Fibroblast of peridontal ligament (primary cell): ENCODE data around the gene SLC2A13.
"Not testable (repeated sequence)": the region's sequence is repeated elsewhere in the genome, so short reads cannot be mapped to it uniquely, and the experiment has no call there.

Experiments used
- DNase-seq: peaks from one replicate; pipeline ENCODE4 v3.0.0-alpha.2; 2010; ENCODE audit errors: extremely low read depth

Gene SLC2A13

DNA sequence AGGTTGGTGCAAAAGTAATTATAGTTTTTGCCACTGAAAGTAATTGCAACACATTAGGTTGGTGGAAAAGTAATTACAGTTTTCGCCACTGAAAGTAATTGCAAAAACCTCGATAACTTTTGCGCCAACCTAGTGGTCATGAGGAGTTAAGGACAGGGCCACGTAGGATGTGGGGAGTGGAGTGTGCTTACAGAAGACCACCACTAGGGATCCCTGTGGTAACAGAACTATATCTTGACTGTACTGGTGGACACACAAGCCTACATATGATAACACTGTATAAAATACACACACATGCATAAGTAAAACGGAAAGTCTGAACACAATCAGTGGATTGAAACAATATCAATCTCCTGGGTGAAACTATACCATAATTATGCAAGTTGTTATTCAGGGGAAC is 298.8 kb downstream of the SLC2A13 start:
- DNase-seq, result peak; percentile 5

DNA sequence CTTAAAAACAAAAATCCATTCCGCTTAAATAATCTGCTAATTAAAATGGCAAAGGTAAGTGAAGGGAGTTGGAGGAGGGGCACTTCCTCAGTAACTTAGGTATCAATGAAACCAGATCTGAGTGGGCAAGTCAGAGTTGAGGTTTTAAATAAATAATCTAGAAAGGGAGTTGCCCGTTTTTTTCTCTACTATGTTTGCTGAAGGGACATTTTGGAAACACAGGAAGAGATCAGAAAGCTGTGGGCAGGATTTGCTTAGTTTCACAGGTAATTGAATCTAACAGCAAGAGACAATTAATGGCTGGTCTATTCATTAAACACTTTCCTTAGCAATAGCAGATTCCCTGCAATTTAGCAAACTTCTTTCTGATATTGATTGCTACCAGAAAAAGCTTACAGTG is 300.2 kb downstream of the SLC2A13 start:
- no peak for DNase-seq

DNA sequence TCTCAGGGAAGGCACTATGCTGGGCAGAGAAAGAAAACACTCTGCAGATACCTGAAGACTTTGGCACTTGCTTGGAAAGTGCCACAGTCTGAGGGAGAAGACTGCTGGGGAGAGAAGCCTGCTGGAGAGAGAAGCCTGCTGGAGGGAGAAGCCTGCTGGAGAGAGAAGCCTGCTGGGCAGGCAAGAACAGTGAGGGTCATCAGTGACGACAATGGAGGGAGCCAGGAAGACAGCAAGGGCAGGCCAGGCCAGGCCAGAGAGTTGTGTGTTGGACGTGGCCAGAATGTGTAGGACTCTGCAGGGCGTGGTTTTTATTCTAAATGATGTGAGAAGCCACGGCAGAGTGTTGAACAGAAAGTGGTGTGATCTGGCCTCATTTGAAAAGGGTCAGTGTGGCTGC is 301.0 kb downstream of the SLC2A13 start:
- no peak for DNase-seq

GRCh38 chr12:39804479-39804878 is 301.4 kb downstream of the SLC2A13 start:
- DNase-seq, result no peak

DNA sequence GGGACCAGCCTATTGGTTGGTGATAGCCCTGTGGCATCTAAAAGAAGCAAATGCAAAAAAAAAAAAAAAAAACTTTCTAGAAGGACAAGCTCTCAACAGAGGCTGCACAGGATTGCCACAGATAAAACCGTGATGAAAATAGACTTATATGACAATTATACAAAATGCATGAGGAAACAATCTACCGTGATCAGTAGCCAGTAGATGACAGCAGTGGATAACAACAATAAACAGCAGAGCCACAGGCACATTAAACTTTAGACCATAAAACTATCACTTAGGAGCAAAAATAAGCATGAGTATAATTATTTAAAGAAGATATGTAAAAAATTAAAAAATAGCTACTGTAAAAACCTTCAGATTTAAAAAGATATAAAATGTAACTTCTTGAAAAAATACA is 302.7 kb downstream of the SLC2A13 start:
- DNase-seq, result no peak

DNA sequence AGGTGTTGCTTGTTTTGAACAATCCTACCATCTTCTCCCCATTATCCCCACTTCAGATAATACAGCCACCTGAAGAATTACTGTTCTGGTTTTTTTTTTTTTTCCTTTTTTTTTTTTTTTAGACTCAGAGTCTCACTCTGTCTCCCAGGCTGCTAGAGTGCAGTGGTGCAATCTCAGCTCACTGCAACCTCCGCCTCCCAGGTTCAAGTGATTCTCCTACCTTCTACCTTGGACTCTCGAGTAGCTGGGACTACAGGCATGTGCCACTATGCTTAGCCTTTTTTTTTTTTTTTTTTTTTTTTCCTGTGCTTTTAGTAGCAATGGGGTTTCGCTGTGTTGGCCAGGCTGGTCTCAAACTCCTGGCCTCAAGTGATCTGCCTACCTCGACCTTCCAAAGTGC is 306.9 kb downstream of the SLC2A13 start:
- DNase-seq, result no peak

DNA sequence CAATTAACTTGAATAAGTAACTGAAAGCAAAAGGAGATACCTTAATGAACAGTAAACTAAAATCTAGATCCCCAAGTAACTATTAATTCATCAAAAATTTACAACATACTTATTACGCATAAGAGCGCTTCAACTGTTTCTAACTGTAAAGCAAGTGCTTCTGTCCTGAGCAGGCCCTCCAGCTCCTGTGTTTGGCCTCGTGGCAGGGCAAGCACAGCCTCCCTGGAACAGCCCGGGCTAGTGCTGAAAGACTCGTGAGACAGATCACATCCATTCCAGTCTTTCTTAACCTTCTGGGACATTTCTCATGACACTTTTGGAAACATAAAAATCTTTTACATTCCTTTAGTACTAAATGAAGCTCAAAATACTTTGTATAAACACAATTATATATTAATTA is 307.5 kb downstream of the SLC2A13 start:
- no peak for DNase-seq

- no peak for DNase-seq
These were observed 310.4 kb downstream of the SLC2A13 start for GRCh38 chr12:39795481-39795880.

DNA sequence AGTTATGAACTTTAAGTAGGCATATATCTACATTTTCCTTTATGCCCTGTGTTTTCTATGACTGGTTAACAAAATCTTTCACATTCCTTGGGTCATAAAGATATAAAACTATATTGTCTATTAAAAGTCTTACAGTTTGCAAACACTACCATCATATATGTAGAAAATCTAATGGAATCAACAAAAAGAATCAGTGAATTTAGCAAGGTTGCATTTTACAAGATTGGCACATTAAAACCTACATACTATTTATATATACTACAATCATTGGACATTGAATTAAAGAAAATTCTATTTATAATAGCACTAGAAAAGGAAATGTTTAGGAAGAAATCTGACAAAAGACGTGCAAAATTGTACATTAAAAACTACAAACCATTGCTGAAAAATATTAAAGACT is 312.9 kb downstream of the SLC2A13 start:
- no peak for DNase-seq

DNA sequence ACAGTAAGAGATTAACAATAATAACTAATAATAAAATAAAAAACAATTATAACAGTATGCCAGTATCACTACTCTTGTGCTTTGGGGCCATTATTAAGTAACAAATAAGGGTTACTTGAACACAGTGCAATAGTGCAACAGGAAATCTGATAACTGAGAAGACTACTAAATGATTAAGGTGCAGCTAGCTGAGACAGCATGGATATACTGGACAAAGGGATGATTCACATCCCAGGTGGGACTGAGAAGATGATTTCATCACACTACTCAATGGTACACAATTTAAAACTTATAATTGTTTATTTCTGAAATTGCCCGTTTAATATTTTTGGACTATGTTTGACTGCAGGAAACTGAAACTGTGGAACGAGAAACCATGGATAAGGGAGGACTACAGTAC is 317.6 kb downstream of the SLC2A13 start:
- DNase-seq, result no peak

GRCh38 chr12:39785814-39786213 is 320.1 kb downstream of the SLC2A13 start:
- not testable (repeated sequence) for DNase-seq

GRCh38 chr12:39782026-39782545 is 323.8 kb downstream of the SLC2A13 start:
- DNase-seq, result no peak

DNA sequence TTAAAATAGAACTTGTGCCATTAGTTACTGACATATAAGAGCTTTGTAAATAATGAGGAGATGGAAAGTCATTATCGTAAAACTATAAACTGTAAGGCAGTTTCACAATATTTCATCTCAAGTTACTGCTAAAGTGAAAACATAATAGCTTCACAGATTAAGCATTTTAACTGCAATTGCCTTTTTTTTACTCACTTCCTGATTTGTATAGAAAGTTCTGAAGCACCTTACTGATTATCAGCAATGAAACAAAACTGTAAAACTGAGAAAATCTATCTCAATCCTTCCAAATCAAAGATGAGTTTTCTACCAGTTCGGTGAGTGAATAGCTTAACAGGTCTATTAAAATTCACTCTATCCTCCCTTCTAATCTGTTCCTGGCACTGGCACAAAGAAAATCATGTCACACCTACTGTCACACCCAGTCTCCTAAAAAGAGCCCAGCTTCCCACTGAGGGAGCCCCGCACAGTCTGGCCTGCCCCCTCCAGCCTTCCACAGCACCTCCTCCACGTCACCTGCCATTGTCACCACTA is 324.9 kb downstream of the SLC2A13 start:
- DNase-seq, result no peak

- no peak for DNase-seq
These were observed 325.4 kb downstream of the SLC2A13 start for GRCh38 chr12:39780411-39780912.

DNA sequence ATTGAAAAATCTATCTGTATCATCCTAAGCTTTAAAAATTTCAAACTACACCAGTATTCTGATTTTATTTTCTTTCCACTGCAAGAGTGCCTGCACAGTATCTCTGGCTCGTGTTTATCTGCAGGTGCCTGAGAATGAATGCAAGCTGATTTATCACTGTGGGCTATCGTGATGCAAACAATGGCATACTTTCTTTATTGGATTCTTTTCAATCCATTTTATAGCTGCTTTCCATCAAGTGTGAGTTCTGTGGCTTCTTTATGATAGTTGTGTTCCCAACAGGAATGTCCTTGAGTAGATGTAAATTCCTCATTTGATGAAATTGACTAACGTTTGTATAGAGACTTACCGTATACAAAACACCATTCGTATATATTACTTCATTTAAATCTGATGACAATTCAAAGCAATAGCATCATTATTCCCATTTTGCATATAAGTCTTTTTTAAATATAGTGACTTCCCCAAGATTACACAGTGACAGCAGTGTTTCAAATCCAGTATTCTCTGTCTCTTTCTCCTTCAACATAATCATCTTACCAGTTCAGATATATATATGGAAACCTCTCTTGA is 326.0 kb downstream of the SLC2A13 start:
- DNase-seq, result no peak

GRCh38 chr12:39777465-39777864 is 328.4 kb downstream of the SLC2A13 start:
- no peak for DNase-seq

DNA sequence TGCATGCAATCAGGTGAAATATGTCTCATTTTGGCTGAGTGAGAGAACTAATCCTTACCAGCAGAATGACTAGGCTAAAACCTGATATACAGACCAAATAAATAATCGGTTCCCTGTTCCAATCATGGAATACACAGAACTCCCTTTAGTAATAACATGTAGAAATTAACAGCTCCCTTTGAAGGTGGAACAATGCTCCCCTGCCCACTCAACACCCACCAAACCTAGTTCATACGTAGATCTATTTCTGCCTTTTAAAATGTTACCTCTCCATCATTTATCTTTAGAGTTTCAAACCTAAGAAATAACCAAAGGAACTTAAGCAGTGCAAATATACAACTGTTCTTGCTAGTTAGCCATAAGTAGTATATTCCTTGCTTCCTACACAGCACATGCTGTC is 332.6 kb downstream of the SLC2A13 start:
- no peak for DNase-seq

DNA sequence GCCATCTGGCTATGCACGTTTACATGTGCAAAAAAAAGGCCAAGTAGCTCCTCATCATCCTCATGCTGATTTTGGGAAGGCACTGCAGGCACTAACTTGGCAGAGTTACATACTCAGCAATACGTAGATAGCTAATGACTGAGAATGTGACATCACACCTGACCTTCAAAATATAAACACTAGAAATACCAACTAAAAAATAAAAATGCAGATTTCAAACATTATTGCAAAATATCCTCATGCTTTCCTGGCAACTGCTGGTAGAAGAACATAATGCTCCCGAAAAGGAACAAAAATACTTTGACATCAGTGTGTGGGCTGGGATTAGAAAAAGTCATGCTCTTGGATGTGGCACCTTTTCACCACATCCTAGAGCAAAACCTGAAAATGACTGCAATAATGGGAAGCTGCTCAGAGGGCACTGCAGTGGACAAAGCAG is 333.0 kb downstream of the SLC2A13 start:
- no peak for DNase-seq

DNA sequence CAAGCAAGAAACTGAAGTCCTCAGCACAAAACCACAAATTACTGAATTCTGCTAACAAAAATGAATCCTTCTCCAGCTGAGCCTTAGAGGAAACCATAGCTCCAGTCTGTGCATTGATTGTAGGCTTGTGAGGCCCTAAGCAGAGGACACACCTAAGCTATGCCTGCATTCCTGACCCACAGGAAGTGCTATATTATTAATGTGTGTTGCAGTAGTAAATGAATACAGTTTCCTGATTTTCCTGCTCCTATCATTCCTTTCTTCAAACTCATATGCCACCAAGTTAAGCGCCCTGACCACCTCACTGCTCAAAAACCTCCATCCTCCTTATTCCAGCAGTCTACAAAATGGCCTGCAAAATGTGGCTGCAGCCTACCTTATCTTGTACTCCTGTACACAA is 334.4 kb downstream of the SLC2A13 start:
- DNase-seq, result no peak

GRCh38 chr12:39764944-39765560 is 340.8 kb downstream of the SLC2A13 start:
- peak; percentile 73 for DNase-seq

- DNase-seq, result no peak
These were observed 342.1 kb downstream of the SLC2A13 start for GRCh38 chr12:39763890-39764169.

DNA sequence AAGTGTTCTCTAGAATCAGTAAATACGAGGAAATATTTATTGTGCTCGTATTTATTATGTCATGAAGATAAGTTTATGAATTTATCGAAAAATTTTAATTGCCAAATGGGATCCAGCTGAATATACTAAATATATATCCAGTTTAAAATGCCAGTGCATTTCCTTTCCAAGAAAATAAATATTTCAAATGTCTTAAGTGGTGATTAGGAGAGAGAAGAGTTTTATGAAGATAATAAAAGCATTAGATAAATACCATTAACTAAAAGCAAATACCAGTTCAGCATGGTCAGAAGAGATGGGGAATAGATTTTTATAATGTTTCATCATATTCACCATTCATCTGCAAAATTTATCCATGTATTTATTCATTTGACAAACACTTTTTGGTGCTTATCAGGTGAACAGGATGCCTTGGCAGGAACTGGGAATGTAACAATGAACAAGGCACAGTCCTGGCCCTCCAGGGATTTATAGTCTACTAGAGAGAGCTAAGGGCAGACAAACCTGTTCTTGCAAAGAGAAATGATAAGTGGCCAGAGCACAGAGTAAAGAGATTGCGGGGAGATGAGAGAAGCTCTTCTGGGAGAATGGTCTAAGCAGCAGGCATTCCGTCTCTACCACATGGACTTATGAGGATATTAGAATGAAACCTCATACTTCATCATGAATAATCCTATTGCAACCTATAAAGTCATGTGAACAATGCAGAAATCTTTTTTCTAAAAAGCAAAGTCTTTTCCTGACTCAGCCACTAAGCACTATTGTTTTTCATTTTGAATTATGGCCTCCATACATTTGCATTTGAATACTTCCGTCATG is 342.6 kb downstream of the SLC2A13 start:
- DNase-seq, result no peak

GRCh38 chr12:39755478-39755877 is 350.4 kb downstream of the SLC2A13 start:
- no peak for DNase-seq
